GM21390 (cell line): ENCODE results near the gene LPO.

Experiments used
- ATAC-seq: cut with Tn5 transposase; IDR thresholded peaks from one replicate; pipeline ENCODE4 v1.9.1; 2021; ENCODE audit not compliant: unreplicated experiment

The LPO gene

GRCh38 chr17:58228679-58229078 is 9.7 kb upstream of the LPO start:
- ATAC-seq = no peak

- no peak for ATAC-seq
Measured at GRCh38 chr17:58229384-58229783, 9.0 kb upstream of the LPO start.

GRCh38 chr17:58229881-58230280 is 8.5 kb upstream of the LPO start:
- no peak for ATAC-seq

DNA sequence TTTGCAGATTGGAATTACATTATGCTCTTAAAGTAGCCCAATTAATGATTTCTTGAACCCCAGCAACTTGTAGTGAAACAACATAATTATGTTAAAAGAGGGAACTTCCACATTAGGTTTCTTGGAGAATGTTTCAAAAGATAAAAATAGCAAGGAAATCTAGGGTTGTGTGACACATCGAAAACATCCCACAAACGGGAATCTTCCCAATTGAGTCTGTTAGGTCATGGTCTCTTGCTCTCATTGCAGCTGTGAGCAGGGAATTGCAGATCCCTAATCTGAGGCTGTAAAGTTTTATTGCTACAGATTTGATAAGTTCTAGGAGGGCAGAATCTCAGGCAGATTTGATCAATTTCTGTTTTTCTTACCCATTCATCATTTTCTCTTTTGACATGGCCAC is 6.7 kb upstream of the LPO start:
- ATAC-seq = no peak

DNA sequence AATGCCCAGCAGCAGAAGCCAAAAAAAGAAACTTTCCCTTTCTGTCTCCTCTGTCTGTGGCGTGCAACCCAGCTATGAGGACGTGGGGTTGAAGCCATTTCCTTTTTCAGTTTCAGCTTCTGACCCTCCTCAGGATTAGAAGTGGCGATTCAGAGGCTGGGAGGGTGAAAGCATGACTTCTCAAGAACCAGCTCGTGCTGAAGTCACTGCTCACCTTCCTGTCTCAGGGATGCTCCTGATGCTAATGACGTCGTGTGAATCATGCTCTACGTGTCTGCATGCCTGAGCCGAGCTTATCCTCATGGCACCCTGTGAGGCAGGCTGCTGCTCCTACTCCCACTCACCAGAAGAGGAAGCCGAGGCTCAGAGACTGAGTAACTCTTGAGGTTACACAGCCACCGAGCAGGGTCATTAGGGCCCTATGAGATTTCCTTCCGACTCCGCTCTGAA is 5.7 kb upstream of the LPO start:
- ATAC-seq = peak; percentile 80

DNA sequence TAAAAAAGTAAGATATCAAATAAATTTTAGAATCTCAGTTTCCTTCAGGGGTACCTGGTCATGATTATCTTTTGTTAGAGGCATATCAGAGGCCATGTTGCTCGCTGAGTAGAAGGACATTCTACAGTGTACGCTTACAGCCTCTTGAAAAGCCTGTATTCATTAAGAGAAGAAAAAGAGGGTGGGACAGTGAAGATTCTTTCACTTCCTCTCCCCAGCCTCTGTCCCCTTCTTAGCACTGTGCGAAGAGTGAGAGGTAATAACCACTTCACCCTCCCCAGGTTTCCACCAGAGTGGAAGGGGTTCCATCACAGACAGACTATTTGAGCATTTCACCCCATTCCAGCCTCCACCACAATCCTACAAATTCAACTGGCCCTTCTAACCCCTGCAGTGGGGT is 4.8 kb upstream of the LPO start:
- peak; percentile 57 for ATAC-seq

- ATAC-seq = no peak
Measured at GRCh38 chr17:58234512-58234911, 3.9 kb upstream of the LPO start.

- no peak for ATAC-seq
Measured at GRCh38 chr17:58235821-58236220, 2.6 kb upstream of the LPO start.

- no peak for ATAC-seq
Measured at GRCh38 chr17:58236394-58236793, 2.0 kb upstream of the LPO start.

GRCh38 chr17:58239987-58240386 is 1.6 kb downstream of the LPO start:
- ATAC-seq = no peak

DNA sequence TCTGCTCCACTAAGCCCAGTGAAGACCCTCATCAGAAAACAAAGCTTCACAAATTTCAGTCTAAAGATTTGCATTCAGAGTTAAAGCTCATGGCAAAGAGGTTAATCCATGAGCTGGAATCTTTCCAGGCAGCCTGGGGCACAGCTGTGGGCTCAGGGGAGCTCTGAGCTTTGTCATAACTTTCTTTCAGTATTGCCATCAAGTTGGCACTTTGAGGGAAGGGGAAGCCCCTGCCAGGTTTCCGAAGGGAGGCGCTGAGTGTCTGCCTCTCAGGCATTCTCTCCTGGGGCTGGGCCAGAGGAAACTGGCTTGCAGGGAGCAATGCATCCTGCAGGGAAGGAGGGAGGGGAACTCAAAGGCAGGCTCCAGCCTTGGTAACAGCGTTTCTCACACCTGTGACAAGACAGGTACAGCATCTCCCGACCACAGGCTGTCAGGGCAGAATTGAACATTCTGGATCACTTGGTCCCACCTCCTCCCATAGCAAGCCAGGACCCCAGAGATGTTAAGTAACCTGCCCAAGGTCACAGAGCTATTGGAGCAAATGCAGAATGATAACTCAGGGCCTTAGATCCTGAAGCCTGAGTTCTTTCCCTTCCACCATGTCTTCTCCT is 3.9 kb downstream of the LPO start:
- ATAC-seq = no peak

GRCh38 chr17:58244963-58245362 is 6.6 kb downstream of the LPO start:
- no peak for ATAC-seq

- no peak for ATAC-seq
Measured at GRCh38 chr17:58245428-58246103, 7.2 kb downstream of the LPO start.

DNA sequence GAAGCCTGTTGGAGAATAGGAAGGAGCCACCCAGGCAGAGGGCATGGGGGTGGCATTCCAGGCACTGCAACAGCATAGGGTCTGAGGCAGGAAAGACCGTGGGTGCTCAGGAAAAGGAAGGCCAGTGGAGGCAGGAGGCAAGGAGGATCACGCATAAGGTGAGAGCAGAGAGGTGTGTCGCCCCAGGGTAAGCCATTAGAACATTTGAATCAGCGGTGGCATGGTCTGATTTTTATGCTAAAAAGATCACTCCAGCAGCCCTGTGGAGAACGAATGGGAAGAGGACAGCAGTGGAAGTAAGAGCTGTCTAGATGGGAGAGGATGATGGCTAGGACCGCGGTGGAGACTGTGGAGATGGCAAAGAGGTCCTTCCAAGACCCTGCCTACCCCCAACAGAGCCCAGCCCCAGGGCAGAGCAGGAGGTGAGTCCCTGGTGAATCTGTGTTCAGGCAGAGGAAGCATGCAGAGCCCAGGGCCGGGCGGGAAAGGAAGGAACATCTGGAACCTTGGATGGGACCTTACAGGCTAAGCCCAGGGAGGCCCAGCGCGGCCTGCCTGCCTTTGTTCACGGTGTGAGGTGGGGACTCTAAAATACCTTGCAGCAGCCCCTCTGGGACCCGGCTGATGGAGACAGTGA is 7.8 kb downstream of the LPO start:
- ATAC-seq = no peak

DNA sequence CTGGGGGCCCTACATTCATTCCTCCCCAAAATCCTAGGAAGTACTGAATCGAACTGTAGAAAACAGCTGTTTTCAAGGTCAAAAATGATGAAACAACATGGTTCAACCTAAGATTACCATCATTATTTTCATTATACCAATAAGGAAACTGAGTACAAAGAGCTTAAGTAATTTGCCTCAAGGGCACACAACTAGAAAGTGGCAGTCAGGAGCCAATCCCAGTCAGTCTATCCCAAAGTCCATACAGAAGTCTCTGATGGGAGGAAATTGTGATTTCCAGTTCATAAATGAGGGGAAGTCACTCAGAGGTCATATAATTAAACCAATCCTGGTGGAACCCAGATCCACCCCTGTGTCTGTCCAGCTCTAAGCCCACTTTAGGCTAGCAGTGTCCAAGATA is 8.4 kb downstream of the LPO start:
- no peak for ATAC-seq

DNA sequence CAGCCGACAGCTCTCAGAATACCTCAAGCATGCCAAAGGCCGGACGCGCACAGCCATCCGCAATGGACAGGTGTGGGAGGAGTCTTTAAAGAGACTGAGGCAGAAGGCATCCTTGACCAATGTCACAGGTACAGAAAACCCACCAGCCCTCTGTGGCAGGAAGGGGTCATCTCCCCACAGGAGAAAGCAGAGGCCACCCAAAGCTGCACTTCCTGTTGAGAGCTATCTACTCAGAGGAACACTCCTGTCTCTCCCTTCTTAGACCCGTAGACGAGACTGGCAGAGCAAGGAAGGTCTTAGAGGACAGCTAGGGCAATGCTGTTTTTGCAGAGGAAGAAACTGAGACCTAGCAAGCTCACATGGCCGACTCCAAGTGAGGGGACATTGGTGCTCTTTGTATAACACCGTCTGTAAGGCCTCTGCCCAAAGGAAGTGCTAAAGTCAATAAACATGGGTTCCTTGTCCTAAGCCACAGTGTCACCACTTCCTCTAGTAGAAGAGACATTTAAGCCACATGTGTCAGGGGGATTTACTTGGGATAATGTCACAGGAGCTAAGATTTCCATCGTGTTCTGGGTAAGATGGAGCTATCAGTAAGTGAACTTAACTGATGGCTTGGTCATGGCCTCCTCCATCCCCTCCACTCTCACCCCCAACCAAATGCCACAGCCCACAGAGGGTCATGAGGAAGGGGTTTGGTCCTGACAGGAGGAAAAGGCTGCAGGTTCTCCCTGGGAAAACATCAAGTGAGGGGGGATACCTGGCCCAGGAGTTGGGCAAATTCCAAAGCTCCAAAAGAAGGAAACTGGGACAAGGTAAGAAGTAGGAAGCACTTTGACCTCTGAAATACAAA is 9.4 kb downstream of the LPO start:
- ATAC-seq = no peak

- no peak for ATAC-seq
Measured at GRCh38 chr17:58248955-58249269, 10.5 kb downstream of the LPO start.

GRCh38 chr17:58249270-58250133 is 11.1 kb downstream of the LPO start:
- no peak for ATAC-seq

- ATAC-seq = no peak
Measured at GRCh38 chr17:58250344-58251011, 12.1 kb downstream of the LPO start.

GRCh38 chr17:58252141-58252540 is 13.8 kb downstream of the LPO start:
- no peak for ATAC-seq
